ENCODE measurements around the gene RAB44.
"Not testable (repeated sequence)": the region's sequence is repeated elsewhere in the genome, so short reads cannot be mapped to it uniquely, and the experiment has no call there.

The RAB44 gene

GRCh38 chr6:36714511-36714910 is 16.9 kb downstream of the RAB44 start:
- no peak for DNase-seq

- no peak for DNase-seq
These were observed 17.8 kb downstream of the RAB44 start for GRCh38 chr6:36715469-36715868.

- no peak for DNase-seq
These were observed 19.0 kb downstream of the RAB44 start for GRCh38 chr6:36716476-36717093.

GRCh38 chr6:36717231-36717825 is 19.7 kb downstream of the RAB44 start:
- DNase-seq = no peak

- no peak for DNase-seq
These were observed 20.4 kb downstream of the RAB44 start for GRCh38 chr6:36717871-36718540.

GRCh38 chr6:36718560-36718959 is 20.9 kb downstream of the RAB44 start:
- DNase-seq = no peak

- no peak for DNase-seq
These were observed 21.5 kb downstream of the RAB44 start for GRCh38 chr6:36719126-36719525.

- peak in 1 of 2 experiments; percentile 5 for DNase-seq
These were observed 22.9 kb downstream of the RAB44 start for GRCh38 chr6:36720251-36721141.

- no peak for DNase-seq
These were observed 23.9 kb downstream of the RAB44 start for GRCh38 chr6:36721369-36722140.

GRCh38 chr6:36722365-36722764 is 24.7 kb downstream of the RAB44 start:
- DNase-seq = no peak

GRCh38 chr6:36722879-36723278 is 25.3 kb downstream of the RAB44 start:
- DNase-seq = no peak

- DNase-seq = not testable (repeated sequence)
These were observed 26.4 kb downstream of the RAB44 start for GRCh38 chr6:36723992-36724391.

GRCh38 chr6:36724514-36725390 is 27.1 kb downstream of the RAB44 start:
- DNase-seq = peak; percentile 36 to 48

GRCh38 chr6:36725581-36725980 is 28.0 kb downstream of the RAB44 start:
- no peak for DNase-seq

GRCh38 chr6:36727505-36728021 is 29.9 kb downstream of the RAB44 start:
- DNase-seq = peak; percentile 37 to 52

- DNase-seq = no peak
These were observed 30.9 kb downstream of the RAB44 start for GRCh38 chr6:36728289-36729160.

- DNase-seq = no peak
These were observed 31.5 kb downstream of the RAB44 start for GRCh38 chr6:36729161-36729524.

GRCh38 chr6:36730424-36731380 is 33.1 kb downstream of the RAB44 start:
- no peak for DNase-seq

All from NCI-H187 (cell line).